ENCODE measurements around the gene TFDP1. TPM values are rescaled to one million over a fixed set of nuclear protein-coding genes. Genes with fewer than 3 reads are reported as not detected.

The TFDP1 gene, protein sequence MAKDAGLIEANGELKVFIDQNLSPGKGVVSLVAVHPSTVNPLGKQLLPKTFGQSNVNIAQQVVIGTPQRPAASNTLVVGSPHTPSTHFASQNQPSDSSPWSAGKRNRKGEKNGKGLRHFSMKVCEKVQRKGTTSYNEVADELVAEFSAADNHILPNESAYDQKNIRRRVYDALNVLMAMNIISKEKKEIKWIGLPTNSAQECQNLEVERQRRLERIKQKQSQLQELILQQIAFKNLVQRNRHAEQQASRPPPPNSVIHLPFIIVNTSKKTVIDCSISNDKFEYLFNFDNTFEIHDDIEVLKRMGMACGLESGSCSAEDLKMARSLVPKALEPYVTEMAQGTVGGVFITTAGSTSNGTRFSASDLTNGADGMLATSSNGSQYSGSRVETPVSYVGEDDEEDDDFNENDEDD
- polyA plus RNA-seq (2013, experiment 1 of 2) = 74.2 TPM
- 75.8 TPM for polyA plus RNA-seq (2013, experiment 2 of 2)

DNA sequence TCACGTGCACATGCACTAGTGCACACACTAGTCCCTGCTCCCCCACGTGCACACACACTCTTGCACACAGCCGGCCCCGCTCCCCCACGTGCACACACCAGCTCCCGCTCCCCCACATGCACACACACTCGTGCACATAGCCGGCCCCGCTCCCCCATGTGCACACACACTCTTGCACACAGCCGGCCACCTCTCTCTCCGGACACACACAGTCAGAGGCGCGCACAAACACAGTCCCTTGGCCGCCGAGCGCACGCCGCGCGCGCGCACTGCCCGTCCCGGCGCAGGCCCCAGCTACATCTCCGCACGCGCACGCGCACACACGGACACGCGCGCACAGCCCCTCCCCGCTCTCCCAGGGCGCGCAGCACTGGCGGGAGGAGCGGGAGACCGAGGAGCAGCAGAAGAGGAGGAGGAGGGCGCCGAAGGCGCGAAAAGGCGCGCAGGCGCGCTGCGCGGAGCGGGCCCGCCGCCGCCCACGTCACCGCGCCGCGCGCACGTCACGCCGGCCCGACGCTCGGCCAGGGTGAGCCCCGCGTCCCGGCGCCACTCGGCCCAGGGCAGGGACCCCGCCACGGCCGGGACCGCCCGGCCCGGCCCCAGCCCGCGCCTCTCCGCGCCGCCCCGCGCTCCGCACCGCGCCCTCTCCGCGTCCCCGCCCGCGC is at the start of gene TFDP1:
TFDP1 (plus strand) TSS at position 549 of the 665 bp plus-strand sequence. CDS start 1,085 bp downstream, outside the sequence.
- no CpG with 5 or more reads among the region's 92 CpGs for WGBS, 2 donors (ENCODE audit: extremely low coverage in 2 of 2, insufficient read length in 2 of 2, insufficient replicate concordance in 1 of 2)
- Histone ChIP-seq H2BK5ac (ENCODE audit: low read length) (no peak within 1 kb of the TSS), H2BK15ac (ENCODE audit: low read length) (no peak within 1 kb of the TSS), H3K4ac (ENCODE audit: low read length) (no peak within 1 kb of the TSS), H2AK5ac (ENCODE audit: low read depth, low read length) (no peak within 1 kb of the TSS), H4K91ac (ENCODE audit: low read depth, low read length, poor library complexity) (no peak within 1 kb of the TSS), H3K9ac (ENCODE audit: low read depth, low read length, poor library complexity) (peak within 1 kb of the TSS; percentile 89), H2AFZ (ENCODE audit: low read length) (peak within 1 kb of the TSS; percentile 91), H3K23ac (ENCODE audit: low read depth, low read length, poor library complexity) (peak within 1 kb of the TSS; percentile 57), H2BK12ac (ENCODE audit: low read length) (no peak within 1 kb of the TSS), H3K79me1 (ENCODE audit: low read depth, low read length) (peaks cover 13% of the 10 kb centered on the region), H3K18ac (ENCODE audit: low read length) (peak within 1 kb of the TSS; percentile 88), H3K14ac (ENCODE audit: low read length) (peak within 1 kb of the TSS; percentile 2), H3K36me3 (replicated peaks in 1 of 2; ENCODE audit: control insufficient read depth in 2 of 2, insufficient read depth in 2 of 2, low read length in 2 of 2) (peaks cover 22 to 37% of the 10 kb centered on the region in 2 donors), H3K27ac (replicated peaks; ENCODE audit: low read length) (peak within 1 kb of the TSS; percentile 45), H3K4me2 (ENCODE audit: insufficient read depth, low read length, poor library complexity, severe bottlenecking) (peak within 1 kb of the TSS; percentile 87), H3K27me3 (ENCODE audit: control insufficient read depth in 3 of 3, insufficient read depth in 3 of 3, low read depth in 1 of 3, low read length in 3 of 3) (no peaks in the 10 kb centered on the region), H2BK120ac (ENCODE audit: low read depth, low read length) (no peak within 1 kb of the TSS), H3K9me3 (replicated peaks in 1 of 2; ENCODE audit: control insufficient read depth in 2 of 2, insufficient read depth in 1 of 2, low read depth in 1 of 2, low read length in 2 of 2) (peaks cover 0 to 2% of the 10 kb centered on the region in 2 donors), H4K8ac (ENCODE audit: low read depth, low read length) (peak within 1 kb of the TSS; percentile 75), H3K4me1 (ENCODE audit: control insufficient read depth in 2 of 2, insufficient read depth in 1 of 2, low read depth in 1 of 2, low read length in 2 of 2) (peaks cover 9 to 14% of the 10 kb centered on the region in 2 donors), H3K4me3 (ENCODE audit: low read length in 2 of 2) (peak within 1 kb of the TSS; percentile 51 to 95)
- DNase-seq (ENCODE audit: low spot score) = peak; percentile 84

- H3K9me3 ChIP-seq (replicated peaks in 1 of 2; ENCODE audit: control insufficient read depth in 2 of 2, insufficient read depth in 1 of 2, low read depth in 1 of 2, low read length in 2 of 2) = peaks cover 1 to 6% of the 10 kb centered on the region in 2 donors
- no peak overlapping the region for H3K4ac ChIP-seq (ENCODE audit: low read length)
- H2BK5ac ChIP-seq (ENCODE audit: low read length) = no peak overlapping the region
- no peak overlapping the region for H3K4me2 ChIP-seq (ENCODE audit: insufficient read depth, low read length, poor library complexity, severe bottlenecking)
- peaks cover 24 to 75% of the 10 kb centered on the region in 2 donors for H3K36me3 ChIP-seq (replicated peaks in 1 of 2; ENCODE audit: control insufficient read depth in 2 of 2, insufficient read depth in 2 of 2, low read length in 2 of 2)
- no peak overlapping the region for H2BK12ac ChIP-seq (ENCODE audit: low read length)
- H4K8ac ChIP-seq (ENCODE audit: low read depth, low read length) = no peak overlapping the region
- peaks cover 0 to 15% of the 10 kb centered on the region in 2 donors for H3K4me1 ChIP-seq (ENCODE audit: control insufficient read depth in 2 of 2, insufficient read depth in 1 of 2, low read depth in 1 of 2, low read length in 2 of 2)
- H3K27ac ChIP-seq (replicated peaks; ENCODE audit: low read length) = no peak overlapping the region
- no peaks in the 10 kb centered on the region for H3K27me3 ChIP-seq (ENCODE audit: control insufficient read depth in 3 of 3, insufficient read depth in 3 of 3, low read depth in 1 of 3, low read length in 3 of 3)
- WGBS, 2 donors (ENCODE audit: extremely low coverage in 2 of 2, insufficient read length in 2 of 2, insufficient replicate concordance in 1 of 2) = no CpG with 5 or more reads among the region's 13 CpGs
- DNase-seq (ENCODE audit: low spot score) = no peak
- H2AK5ac ChIP-seq (ENCODE audit: low read depth, low read length) = no peak overlapping the region
- H2AFZ ChIP-seq (ENCODE audit: low read length) = no peak overlapping the region
- H3K9ac ChIP-seq (ENCODE audit: low read depth, low read length, poor library complexity) = no peak overlapping the region
- H2BK15ac ChIP-seq (ENCODE audit: low read length) = no peak overlapping the region
- no peak overlapping the region for H3K14ac ChIP-seq (ENCODE audit: low read length)
- no peak overlapping the region for H3K4me3 ChIP-seq (ENCODE audit: low read length in 2 of 2)
- H3K23ac ChIP-seq (ENCODE audit: low read depth, low read length, poor library complexity) = no peak overlapping the region
- H4K91ac ChIP-seq (ENCODE audit: low read depth, low read length, poor library complexity) = no peak overlapping the region
- no peak overlapping the region for H2BK120ac ChIP-seq (ENCODE audit: low read depth, low read length)
- no peak overlapping the region for H3K18ac ChIP-seq (ENCODE audit: low read length)
- H3K79me1 ChIP-seq (ENCODE audit: low read depth, low read length) = peaks cover 2% of the 10 kb centered on the region
Observed at GRCh38 chr13:113535381-113535781, 49.2 kb upstream of the TFDP1 start.

- no peak overlapping the region for H2AK5ac ChIP-seq (ENCODE audit: low read depth, low read length)
- H3K23ac ChIP-seq (ENCODE audit: low read depth, low read length, poor library complexity) = no peak overlapping the region
- no peak overlapping the region for H4K8ac ChIP-seq (ENCODE audit: low read depth, low read length)
- no peak overlapping the region for H3K14ac ChIP-seq (ENCODE audit: low read length)
- no peak overlapping the region for H2BK12ac ChIP-seq (ENCODE audit: low read length)
- H4K91ac ChIP-seq (ENCODE audit: low read depth, low read length, poor library complexity) = no peak overlapping the region
- H3K4ac ChIP-seq (ENCODE audit: low read length) = no peak overlapping the region
- no peak overlapping the region for H2BK120ac ChIP-seq (ENCODE audit: low read depth, low read length)
- no CpG with 5 or more reads among the region's 18 CpGs for WGBS, 2 donors (ENCODE audit: extremely low coverage in 2 of 2, insufficient read length in 2 of 2, insufficient replicate concordance in 1 of 2)
- no peak overlapping the region for H2BK15ac ChIP-seq (ENCODE audit: low read length)
- no peak overlapping the region for H3K27ac ChIP-seq (replicated peaks; ENCODE audit: low read length)
- H3K36me3 ChIP-seq (replicated peaks in 1 of 2; ENCODE audit: control insufficient read depth in 2 of 2, insufficient read depth in 2 of 2, low read length in 2 of 2) = peaks cover 23 to 74% of the 10 kb centered on the region in 2 donors
- peaks cover 0 to 11% of the 10 kb centered on the region in 2 donors for H3K4me1 ChIP-seq (ENCODE audit: control insufficient read depth in 2 of 2, insufficient read depth in 1 of 2, low read depth in 1 of 2, low read length in 2 of 2)
- H3K4me3 ChIP-seq (ENCODE audit: low read length in 2 of 2) = no peak overlapping the region
- DNase-seq (ENCODE audit: low spot score) = no peak
- no peak overlapping the region for H2AFZ ChIP-seq (ENCODE audit: low read length)
- H2BK5ac ChIP-seq (ENCODE audit: low read length) = no peak overlapping the region
- H3K9me3 ChIP-seq (replicated peaks in 1 of 2; ENCODE audit: control insufficient read depth in 2 of 2, insufficient read depth in 1 of 2, low read depth in 1 of 2, low read length in 2 of 2) = peaks cover 12% of the 10 kb centered on the region in 2 donors
- H3K9ac ChIP-seq (ENCODE audit: low read depth, low read length, poor library complexity) = no peak overlapping the region
- H3K79me1 ChIP-seq (ENCODE audit: low read depth, low read length) = no peaks in the 10 kb centered on the region
- no peaks in the 10 kb centered on the region for H3K27me3 ChIP-seq (ENCODE audit: control insufficient read depth in 3 of 3, insufficient read depth in 3 of 3, low read depth in 1 of 3, low read length in 3 of 3)
- no peak overlapping the region for H3K4me2 ChIP-seq (ENCODE audit: insufficient read depth, low read length, poor library complexity, severe bottlenecking)
- H3K18ac ChIP-seq (ENCODE audit: low read length) = no peak overlapping the region
Observed at GRCh38 chr13:113536461-113537110, 48.0 kb upstream of the TFDP1 start.

All from neuronal stem cell (in vitro differentiated cells).